Stimulated activated CD4-positive, alpha-beta T cell treated with anti-CD3 and anti-CD28 coated beads, TNF-alpha, amount 100 ng/mL, for 4 hours (primary cell): ENCODE measurements around the gene B3GAT3.
"Not testable (repeated sequence)": the region's sequence is repeated elsewhere in the genome, so short reads cannot be mapped to it uniquely, and the experiment has no call there.

ENCODE experiments used
- DNase-seq, 3 experiments: peaks; one replicate each; pipeline ENCODE4 v3.0.0-alpha.2; 2020; ENCODE audit warnings: low read depth in 3 of 3

B3GAT3 gene

GRCh38 chr11:62604460-62605120 lies 17.2 kb downstream of the B3GAT3 start:
- no peak for DNase-seq

GRCh38 chr11:62603776-62604299 lies 17.9 kb downstream of the B3GAT3 start:
- no peak for DNase-seq

- DNase-seq, result no peak
These were observed 18.7 kb downstream of the B3GAT3 start for GRCh38 chr11:62603072-62603408.

GRCh38 chr11:62602141-62603071 lies 19.4 kb downstream of the B3GAT3 start:
- DNase-seq, result peak in 1 of 3 experiments; percentile 35

- DNase-seq, result peak; percentile 99 to 100 (median 99)
These were observed 20.2 kb downstream of the B3GAT3 start, which contains the start of gene MTA2 for GRCh38 chr11:62601372-62602140. Gene MTA2, minus strand, starts transcription at chr11:62601865. Its CDS starts 415 bp downstream, at chr11:62601450.

- DNase-seq, result peak in 2 of 3 experiments; percentile 29 to 45
These were observed 20.7 kb downstream of the B3GAT3 start for GRCh38 chr11:62601122-62601371.

- no peak for DNase-seq
These were observed 21.2 kb downstream of the B3GAT3 start for GRCh38 chr11:62600367-62601121.

GRCh38 chr11:62599901-62600300 lies 21.9 kb downstream of the B3GAT3 start:
- DNase-seq, result no peak

GRCh38 chr11:62599069-62599696 lies 22.6 kb downstream of the B3GAT3 start:
- DNase-seq, result peak; percentile 83 to 91 (median 90)

GRCh38 chr11:62595124-62595523 lies 26.7 kb downstream of the B3GAT3 start:
- DNase-seq, result no peak

- peak in 2 of 3 experiments; percentile 62 to 67 for DNase-seq
These were observed 28.2 kb downstream of the B3GAT3 start for GRCh38 chr11:62593434-62594044.

GRCh38 chr11:62592989-62593421 lies 28.8 kb downstream of the B3GAT3 start:
- no peak for DNase-seq

- no peak for DNase-seq
These were observed 29.5 kb downstream of the B3GAT3 start for GRCh38 chr11:62592146-62592815.

GRCh38 chr11:62591448-62592145 lies 30.2 kb downstream of the B3GAT3 start, which contains the start of gene TUT1:
Gene TUT1, minus strand, starts transcription at chr11:62591523. Its CDS starts 38 bp downstream, at chr11:62591485.
- DNase-seq, result peak; percentile 77 to 93 (median 92)

- DNase-seq, result no peak
These were observed 32.7 kb downstream of the B3GAT3 start for GRCh38 chr11:62588966-62589637.

- not testable (repeated sequence) for DNase-seq
These were observed 36.4 kb downstream of the B3GAT3 start for GRCh38 chr11:62585356-62585755.

GRCh38 chr11:62581735-62582134 lies 40.1 kb downstream of the B3GAT3 start:
- not testable (repeated sequence) for DNase-seq

- DNase-seq, result no peak
These were observed 40.6 kb downstream of the B3GAT3 start for GRCh38 chr11:62580959-62581715.
